Retinal pigment epithelial cell (primary cell): ENCODE data around the gene CBX4.

ENCODE experiments used
- DNase-seq: peaks from one replicate; pipeline ENCODE4 v3.0.0-alpha.2; 2010; ENCODE audit warnings: low read depth
- H3K4me3 ChIP-seq: 2 replicates; pipeline ENCODE4 v1.5.1; 2011; ENCODE audit warnings: mild to moderate bottlenecking, low read length, control low read depth, moderate library complexity
- CTCF ChIP-seq: conservative IDR thresholded peaks from 2 replicates; pipeline ENCODE4 v1.5.1; 2011; ENCODE audit warnings: low read depth, low read length, control low read depth, inconsistent platforms

Gene CBX4

GRCh38 chr17:79850571-79851460 is 11.6 kb upstream of the CBX4 start:
- TF ChIP-seq CTCF, result no peak
- peak; percentile 50 for DNase-seq
- no peak overlapping the region for H3K4me3 ChIP-seq

- no peak for DNase-seq
- no peak for TF ChIP-seq CTCF
- H3K4me3 ChIP-seq, result no peak overlapping the region
Measured at GRCh38 chr17:79849953-79850352, 10.7 kb upstream of the CBX4 start.

GRCh38 chr17:79848370-79848766 is 9.1 kb upstream of the CBX4 start:
- DNase-seq, result no peak
- no peak for TF ChIP-seq CTCF
- no peak overlapping the region for H3K4me3 ChIP-seq

GRCh38 chr17:79847698-79848369 is 8.6 kb upstream of the CBX4 start:
- H3K4me3 ChIP-seq, result no peak overlapping the region
- DNase-seq, result no peak
- no peak for TF ChIP-seq CTCF

- H3K4me3 ChIP-seq, result no peak overlapping the region
- no peak for DNase-seq
- no peak for TF ChIP-seq CTCF
Measured at GRCh38 chr17:79845601-79845949, 6.3 kb upstream of the CBX4 start.

- no peak for DNase-seq
- peak; percentile 73 for TF ChIP-seq CTCF
- H3K4me3 ChIP-seq, result no peak overlapping the region
Measured at GRCh38 chr17:79844869-79845600, 5.8 kb upstream of the CBX4 start.
